HS-5 (cell line): ENCODE results near the gene AP3S2.
A peak's percentile ranks its signal among the peaks of the same experiment; 100 is the strongest.
"Not testable (repeated sequence)": the region's sequence is repeated elsewhere in the genome, so short reads cannot be mapped to it uniquely, and the experiment has no call there.

Source experiments
- DNase-seq: peaks from one replicate; pipeline ENCODE4 v3.0.0-alpha.2; 2012; ENCODE audit warnings: low read depth

AP3S2 gene

DNA sequence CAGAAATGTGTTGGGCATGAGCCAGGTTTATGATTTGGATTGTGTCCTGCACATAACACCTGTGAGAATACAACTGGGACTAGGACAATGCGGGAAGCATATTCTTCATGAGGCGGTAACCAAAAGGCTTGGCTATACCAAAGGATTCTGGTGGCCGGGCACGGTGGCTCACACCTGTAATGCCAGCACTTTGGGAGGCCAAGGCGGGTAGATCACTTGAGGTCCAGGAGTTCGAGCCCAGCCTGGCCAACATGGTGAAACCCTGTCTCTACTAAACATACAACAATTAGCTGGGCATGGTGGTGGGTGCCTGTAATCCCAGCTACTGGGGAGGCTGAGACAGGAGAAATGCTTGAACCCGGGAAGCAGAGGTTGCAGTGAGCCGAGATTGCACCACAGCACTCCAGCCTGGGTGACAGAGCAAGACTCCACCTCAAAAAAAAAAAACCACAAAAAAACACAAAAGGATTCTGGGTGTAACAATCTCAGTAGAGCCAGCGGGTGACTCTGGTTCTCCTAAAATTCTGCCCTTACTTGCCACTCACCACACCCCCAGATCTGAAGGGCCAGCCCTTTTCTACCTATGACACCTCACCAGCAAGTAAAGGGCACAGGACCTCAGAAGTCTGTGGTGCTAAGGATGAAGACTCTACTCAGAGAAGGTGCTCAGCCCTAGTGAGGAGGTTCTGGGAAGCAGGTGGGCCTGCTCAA is 59.2 kb downstream of the AP3S2 start:
- DNase-seq: not testable (repeated sequence)

DNA sequence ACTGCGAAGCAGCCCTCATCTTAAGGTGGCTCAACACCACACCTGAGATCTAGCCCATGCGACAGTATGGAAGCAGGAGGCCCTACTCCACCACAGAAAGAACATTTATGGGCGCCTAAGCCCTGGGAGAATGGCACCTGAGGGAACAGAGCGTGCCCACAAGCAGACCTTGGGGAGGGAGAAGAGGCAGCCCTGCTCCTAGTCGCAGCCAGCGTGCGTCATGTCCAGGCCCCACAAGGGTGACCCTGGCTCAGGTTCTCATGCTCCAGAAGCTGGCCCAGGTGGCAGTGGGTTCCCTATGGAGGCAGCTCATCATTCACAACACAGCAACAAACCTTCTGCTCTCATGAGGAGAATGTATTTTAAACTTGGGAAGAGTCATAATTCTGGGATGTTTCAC is 59.8 kb downstream of the AP3S2 start:
- no peak for DNase-seq

DNA sequence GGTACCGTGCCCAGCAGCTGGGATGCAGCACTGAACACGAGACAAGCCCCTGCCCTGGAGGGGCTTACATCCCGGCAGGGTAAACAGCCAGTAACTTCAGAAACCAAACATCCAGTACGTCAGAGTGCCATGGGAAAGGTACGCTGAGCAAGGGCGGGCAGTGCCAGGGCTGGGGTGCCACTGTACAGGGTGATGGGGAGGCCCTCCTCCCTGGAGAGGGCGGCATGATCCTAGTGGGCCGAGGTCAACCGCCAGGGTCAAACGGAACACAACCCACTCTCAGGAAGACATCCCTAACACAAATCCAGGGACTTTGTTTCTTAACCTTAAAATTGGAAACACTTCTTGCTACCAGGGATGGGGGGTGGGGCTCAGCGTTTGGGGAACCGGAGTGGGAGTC is 63.2 kb downstream of the AP3S2 start:
- no peak for DNase-seq

DNA sequence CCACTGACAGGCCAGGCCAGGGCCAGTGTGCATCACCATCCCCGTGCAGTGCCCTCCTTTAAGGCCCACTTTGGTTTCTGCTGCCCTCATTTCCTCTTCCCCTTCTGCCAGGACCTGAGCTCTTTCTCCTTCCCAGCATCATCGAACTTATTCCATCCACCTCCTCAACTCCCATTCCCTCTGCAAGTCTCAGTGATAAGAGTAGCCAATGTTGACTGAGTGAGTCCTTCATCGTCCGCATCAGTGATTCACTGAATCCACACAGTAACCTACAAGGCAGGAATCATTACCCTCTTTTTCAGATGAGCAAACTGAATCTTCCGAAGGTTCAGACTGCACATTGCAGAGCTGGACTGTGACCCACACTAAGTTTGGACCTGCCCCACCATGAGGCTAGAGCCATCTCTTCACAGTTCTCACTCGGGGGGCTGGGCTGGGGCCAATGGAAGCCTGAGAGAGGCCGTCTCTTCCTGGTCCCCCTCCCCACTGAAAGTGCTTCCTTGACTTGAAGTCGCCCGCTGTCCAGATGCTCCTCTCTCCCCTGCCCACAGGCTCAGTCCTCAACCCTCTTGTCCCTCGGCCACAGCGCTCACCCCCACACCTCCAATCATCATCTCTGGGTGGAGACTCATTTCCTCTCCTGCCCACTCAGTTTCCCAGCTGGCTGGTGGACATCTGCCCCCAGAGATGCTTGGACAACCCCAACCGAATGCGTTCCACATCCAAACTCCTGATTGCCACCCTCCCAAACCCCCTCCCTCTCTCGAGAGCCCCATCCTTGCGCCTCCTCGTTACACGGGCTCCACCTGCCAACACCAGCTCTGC is 64.0 kb downstream of the AP3S2 start:
- DNase-seq: no peak

DNA sequence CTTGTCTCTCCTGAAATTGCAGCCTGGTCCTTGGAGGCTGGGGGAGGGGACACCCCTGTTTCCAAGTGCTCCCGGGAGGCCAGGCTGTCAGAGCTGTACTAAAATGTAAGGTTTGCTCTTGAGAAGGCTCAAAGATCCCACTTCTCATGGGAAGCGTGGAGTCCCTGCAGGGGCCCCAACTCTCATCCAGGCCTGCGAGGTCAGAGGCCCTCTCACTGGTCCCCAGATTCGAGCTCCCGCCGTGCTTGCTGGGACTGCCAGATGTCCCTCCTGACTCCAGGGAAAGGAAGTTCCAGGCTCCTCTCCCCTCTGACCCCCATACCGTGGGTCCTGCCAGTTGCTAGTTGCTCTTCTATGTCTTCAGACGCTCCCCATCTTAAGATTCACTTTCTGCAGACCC is 64.6 kb downstream of the AP3S2 start:
- no peak for DNase-seq

DNA sequence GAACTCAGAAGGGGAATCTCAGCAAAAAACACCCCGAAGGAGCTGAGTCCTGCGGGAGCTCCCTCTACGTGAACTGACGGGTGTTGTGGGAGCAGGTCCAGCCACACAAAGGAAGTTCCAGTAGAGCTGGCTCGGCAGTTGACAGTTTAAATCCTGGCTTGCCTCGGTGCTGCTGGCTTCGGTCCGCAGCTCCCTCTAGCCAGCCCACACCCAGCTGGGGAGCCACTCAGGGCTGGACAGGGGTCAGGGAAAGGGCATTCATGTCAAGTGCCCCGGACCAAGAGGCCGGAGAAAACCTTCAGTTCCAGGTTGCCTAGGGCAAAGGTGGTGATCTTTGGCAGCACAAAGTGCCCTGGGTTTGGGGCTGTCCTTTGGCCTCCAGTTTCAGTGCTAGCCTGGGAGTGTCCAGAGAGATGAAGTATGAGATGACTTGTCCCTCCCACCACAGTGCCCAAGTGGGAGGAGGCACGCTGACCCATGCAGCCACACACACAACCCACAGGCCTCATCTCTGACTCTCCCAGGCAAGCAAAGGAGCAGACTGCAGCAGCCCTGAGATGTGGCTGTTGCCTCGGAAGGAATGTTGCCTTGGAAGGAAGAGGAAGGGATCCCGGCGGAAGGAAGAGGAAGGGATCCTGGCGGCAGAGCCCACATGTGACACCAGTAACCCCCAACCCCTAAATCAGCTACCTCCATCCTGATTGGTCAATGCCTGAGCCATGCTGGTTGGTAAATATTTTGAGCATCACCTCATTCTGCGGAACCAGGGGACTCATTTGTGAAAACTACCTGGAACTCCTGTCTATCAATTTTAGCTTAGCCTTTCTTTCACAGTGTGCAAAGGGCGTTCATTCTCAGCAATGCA is 65.3 kb downstream of the AP3S2 start:
- DNase-seq: no peak

- DNase-seq: no peak
Observed at GRCh38 chr15:89827829-89828228, 66.0 kb downstream of the AP3S2 start.

DNA sequence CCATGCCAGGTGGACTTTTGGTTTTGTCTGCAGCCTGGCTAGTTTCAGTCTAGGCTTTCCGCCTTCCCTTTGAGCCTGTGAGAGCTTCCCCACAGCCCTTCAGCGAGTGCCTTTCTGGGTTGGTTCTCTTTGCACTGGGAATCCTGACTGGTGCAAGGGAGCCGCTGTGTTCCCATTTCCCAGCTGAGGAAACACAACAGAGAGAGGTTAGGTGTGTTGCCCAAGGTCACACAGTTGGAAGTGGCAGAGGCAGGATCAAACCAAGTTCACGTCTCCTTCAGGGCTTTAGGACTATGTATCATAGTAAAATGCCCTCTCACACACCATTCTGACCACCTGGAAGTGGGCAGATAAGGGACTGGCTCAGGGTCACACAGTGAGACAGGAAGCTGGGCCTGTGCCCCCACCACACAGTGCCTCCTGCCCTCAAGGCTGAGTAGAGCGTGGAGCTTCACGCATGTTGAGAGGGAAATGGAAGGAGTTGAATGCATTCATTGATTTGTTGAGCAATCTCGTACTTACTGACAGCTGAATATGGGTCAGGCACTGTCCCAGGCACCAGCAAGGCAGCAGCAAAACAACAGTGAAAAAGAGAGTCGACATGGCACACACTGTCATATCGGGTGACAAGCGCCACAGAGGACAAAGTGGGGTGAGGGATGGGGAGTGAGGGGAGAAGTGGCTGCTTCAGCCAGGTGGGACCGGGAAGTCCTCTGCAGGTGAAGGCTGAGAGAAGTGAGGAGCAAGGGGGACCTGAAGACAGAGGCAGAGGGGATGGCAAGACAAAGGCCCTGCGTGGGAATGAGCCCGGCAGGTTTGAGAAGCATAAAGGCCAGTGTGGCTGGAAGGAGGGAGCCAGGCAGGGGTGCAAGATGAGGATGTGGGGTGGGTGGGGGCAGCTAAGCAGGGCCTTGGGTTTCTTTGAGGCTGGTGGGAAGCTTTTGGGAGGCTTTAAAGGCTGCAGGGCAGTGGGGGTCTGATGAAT is 66.8 kb downstream of the AP3S2 start:
- no peak for DNase-seq

GRCh38 chr15:89825271-89825940 is 68.4 kb downstream of the AP3S2 start:
- no peak for DNase-seq

GRCh38 chr15:89824607-89824867 is 69.3 kb downstream of the AP3S2 start:
- no peak for DNase-seq

GRCh38 chr15:89823836-89824606 is 69.8 kb downstream of the AP3S2 start:
- no peak for DNase-seq

DNA sequence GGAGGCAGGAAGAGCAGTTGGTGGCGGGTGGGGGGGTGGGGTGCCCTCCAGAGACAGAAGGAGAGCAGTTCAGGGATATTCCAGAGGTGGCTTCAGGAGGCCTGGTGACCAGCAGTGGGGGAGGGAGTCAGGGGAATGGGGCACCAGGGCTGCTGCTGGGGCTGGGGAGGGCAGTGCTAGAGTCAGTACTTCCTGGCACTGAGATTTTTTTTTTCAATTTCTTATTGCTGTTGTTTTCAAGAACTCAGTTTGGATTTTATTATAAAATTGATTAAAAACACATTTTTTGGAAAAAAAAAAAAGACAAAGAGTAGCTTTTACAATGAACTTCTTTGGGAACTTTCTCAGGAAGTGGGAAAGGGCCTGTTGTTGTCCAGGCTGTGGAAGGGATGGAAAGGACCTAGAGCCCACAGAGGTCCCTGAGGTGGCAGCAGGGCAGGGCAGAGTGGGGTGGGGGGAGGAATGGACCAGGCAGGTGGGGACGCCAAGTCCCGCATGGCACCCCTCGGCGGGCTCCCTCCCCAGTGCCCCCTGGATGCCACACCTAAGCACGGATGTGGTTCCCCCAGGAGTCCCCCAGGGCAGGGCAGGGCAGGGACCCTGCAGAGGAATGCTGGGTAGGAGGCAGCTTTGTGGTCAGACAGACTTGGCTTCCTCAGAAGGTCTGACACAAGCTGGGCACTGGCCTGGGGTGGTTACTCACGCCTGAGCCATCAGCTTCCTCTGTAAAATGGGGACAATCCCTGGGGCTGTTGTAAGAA is 70.7 kb downstream of the AP3S2 start:
- DNase-seq: no peak

GRCh38 chr15:89822611-89822950 is 71.2 kb downstream of the AP3S2 start:
- DNase-seq: no peak

- no peak for DNase-seq
Observed at GRCh38 chr15:89822026-89822425, 71.8 kb downstream of the AP3S2 start.

DNA sequence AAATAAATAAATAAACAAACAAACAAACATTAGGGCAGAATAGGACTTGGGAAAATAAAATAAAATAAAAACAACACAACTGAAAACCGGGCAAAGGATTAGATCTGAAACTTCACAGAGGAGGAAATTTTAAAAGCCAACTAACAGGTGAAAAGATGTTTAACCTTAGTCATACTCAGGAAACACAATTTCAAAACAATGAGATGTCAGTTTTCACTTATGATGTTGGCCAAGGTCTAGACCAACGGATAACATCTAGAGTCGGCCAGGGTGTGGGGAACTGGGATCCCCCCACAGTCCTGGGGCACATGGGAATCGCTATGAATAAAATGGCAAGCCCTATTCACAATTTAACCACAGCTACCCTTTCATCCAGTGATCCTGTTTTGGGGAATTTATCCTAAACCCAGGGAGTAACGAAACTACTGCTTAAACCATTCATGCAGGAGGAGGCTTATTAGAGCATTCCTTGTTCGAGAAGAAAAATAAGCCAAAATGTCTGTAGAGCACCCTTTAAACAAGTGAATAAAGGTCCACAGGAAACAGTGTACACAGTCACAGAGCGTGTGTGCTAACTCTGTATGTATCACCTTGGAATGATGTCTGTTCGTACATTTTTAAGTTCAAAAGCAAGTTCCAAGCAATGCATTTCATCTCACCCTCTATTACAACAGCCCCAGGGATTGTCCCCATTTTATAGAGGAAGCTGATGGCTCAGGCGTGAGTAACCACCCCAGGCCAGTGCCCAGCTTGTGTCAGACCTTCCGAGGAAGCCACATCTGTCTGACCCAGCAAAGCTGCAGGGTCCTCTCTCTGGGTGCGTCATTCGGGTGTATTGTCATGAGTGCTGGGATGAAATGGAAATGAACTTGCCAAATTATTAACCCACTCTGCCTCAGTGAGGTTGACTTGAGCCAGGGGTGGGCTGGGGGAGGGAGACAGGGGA is 72.9 kb downstream of the AP3S2 start:
- DNase-seq: peak; percentile 83

- no peak for DNase-seq
Observed at GRCh38 chr15:89818287-89818686, 75.5 kb downstream of the AP3S2 start.

GRCh38 chr15:89817701-89818280 is 76.0 kb downstream of the AP3S2 start:
- no peak for DNase-seq

GRCh38 chr15:89815769-89816168 is 78.0 kb downstream of the AP3S2 start:
- DNase-seq: no peak
